HCT116 (cell line): ENCODE data around the gene CHST14. TPM values are rescaled to one million over a fixed set of nuclear protein-coding genes. Genes with fewer than 3 reads are reported as not detected.
A peak's percentile ranks its signal among the peaks of the same experiment; 100 is the strongest.

Experiments
- ATAC-seq: fragments of 200-7000 bp; cut with Tn5 transposase; 2 replicates; pipeline ENCODE4 v1.9.1; 2020; ENCODE audit warnings: mild to moderate bottlenecking, moderate library complexity
- BruUV-seq: library from RNA; stranded (reverse); fragments of 400-500 nt; replicated peaks from 2 replicates; lab custom pipeline; 2021; lab: Mats Ljungman, UMichigan
- CTCF ChIA-PET: fragments of 300-600 bp; sonication (Branson Sonifier 250); formaldehyde crosslinking; loops from one replicate; lab custom pipeline; 2021; ENCODE audit warnings: antibody characterized with exemption; lab: Charles Lee
- POLR2A ChIA-PET: fragments of 300-600, 350-600 bp; sonication (Branson Sonifier 250); formaldehyde crosslinking; loops from one replicate; lab custom pipeline; 2021; ENCODE audit warnings: antibody characterized with exemption; lab: Charles Lee
- RAD21 ChIA-PET, 2 experiments: fragments of 300-600 bp; sonication (Branson Sonifier 250); formaldehyde crosslinking; loops; one replicate each; lab custom pipeline; 2023; ENCODE audit warnings: low total read pairs in 2 of 2; ENCODE audit not compliant: uncharacterized antibody in 2 of 2, unreplicated experiment in 2 of 2, low non-redundant PET in 1 of 2; lab: Charles Lee
- DNase-seq: peaks from one replicate; pipeline ENCODE4 v3.0.0-alpha.2; 2010; ENCODE audit warnings: low read depth, low spot score
- H2AFZ ChIP-seq: fragments of 200-600 bp; shearing (Covaris generic), sonication (generic); 2 replicates; pipeline ENCODE4 v1.6.1; 2017; ENCODE audit warnings: low read depth, mixed run types, mixed read lengths, antibody characterized with exemption, low read length; ENCODE audit not compliant: poor library complexity, severe bottlenecking
- H3K27ac ChIP-seq: 2 replicates; pipeline ENCODE4 v1.5.1; 2012; ENCODE audit warnings: low read depth, low read length
- H3K27me3 ChIP-seq: fragments of 200-600 bp; sonication (generic); 2 replicates; pipeline ENCODE4 v1.6.1; 2016; ENCODE audit warnings: mixed run types, low read length, mixed read lengths; ENCODE audit not compliant: insufficient read depth
- H3K36me3 ChIP-seq, 2 experiments: fragments of 200-500 bp in 1 of 2; fragments of 200-600 bp in 1 of 2; sonication (Bioruptor generic) in 1 of 2; sonication (generic) in 1 of 2; 2 replicates each; pipeline versions ENCODE4 v1.5.1 to v1.6.1; 2014 to 2016; ENCODE audit warnings: low read length in 2 of 2, inconsistent platforms in 1 of 2, mixed read lengths in 1 of 2, mixed run types in 1 of 2; ENCODE audit not compliant: insufficient read depth in 2 of 2, control insufficient read depth in 1 of 2
- H3K4me1 ChIP-seq, 2 experiments: fragments of 200-600 bp in 1 of 2; sonication (generic) in 1 of 2; 2 replicates each; pipeline versions ENCODE4 v1.5.1 to v1.6.1; 2012 to 2017; ENCODE audit warnings: low read length in 2 of 2, inconsistent platforms in 1 of 2, mild to moderate bottlenecking in 1 of 2, mixed read lengths in 1 of 2, mixed run types in 1 of 2, moderate library complexity in 1 of 2; ENCODE audit not compliant: insufficient read depth in 2 of 2, control insufficient read depth in 1 of 2
- H3K4me2 ChIP-seq: fragments of 200-600 bp; sonication (generic); 2 replicates; pipeline ENCODE4 v1.6.1; 2017; ENCODE audit warnings: mixed run types, low read length, mixed read lengths
- H3K4me3 ChIP-seq, 2 experiments: fragments of 200-600 bp in 1 of 2; sonication (generic) in 1 of 2; replicated peaks in 1 of 2; 2 replicates each; pipeline ENCODE4 v1.5.1; 2011 to 2016; ENCODE audit warnings: low read length in 2 of 2, control low read depth in 1 of 2, low read depth in 1 of 2, mild to moderate bottlenecking in 1 of 2, mixed read lengths in 1 of 2, mixed run types in 1 of 2
- H3K79me2 ChIP-seq: fragments of 200-600 bp; sonication (generic); 2 replicates; pipeline ENCODE4 v1.6.1; 2017; ENCODE audit warnings: mild to moderate bottlenecking, mixed run types, low read length, moderate library complexity, mixed read lengths; ENCODE audit not compliant: insufficient read depth
- H3K9ac ChIP-seq: fragments of 200-600 bp; sonication (generic); 2 replicates; pipeline ENCODE4 v1.6.1; 2016; ENCODE audit warnings: low read length, mixed read lengths
- H3K9me2 ChIP-seq: fragments of 200-600 bp; sonication (generic), shearing (Covaris generic); 2 replicates; pipeline ENCODE4 v1.6.1; 2017; ENCODE audit warnings: mixed run types, mild to moderate bottlenecking, moderate library complexity; ENCODE audit not compliant: insufficient read depth
- H3K9me3 ChIP-seq, 2 experiments: fragments of 200-500 bp in 1 of 2; fragments of 200-600 bp in 1 of 2; sonication (Bioruptor generic) in 1 of 2; sonication (generic) in 1 of 2; 2 replicates each; pipeline ENCODE4 v1.6.1; 2014 to 2017; ENCODE audit warnings: low read length in 2 of 2, mixed read lengths in 2 of 2, inconsistent platforms in 1 of 2, low read depth in 1 of 2, mild to moderate bottlenecking in 1 of 2, mixed run types in 1 of 2, moderate library complexity in 1 of 2; ENCODE audit not compliant: control insufficient read depth in 1 of 2, insufficient read depth in 1 of 2
- H4K20me1 ChIP-seq: fragments of 200-600 bp; sonication (generic), shearing (Covaris generic); 2 replicates; pipeline ENCODE4 v1.6.1; 2017; ENCODE audit warnings: mixed run types, mild to moderate bottlenecking, moderate library complexity; ENCODE audit not compliant: insufficient read depth
- EZH2phosphoT487 ChIP-seq: fragments of 200-600 bp; IDR thresholded peaks from 2 replicates; pipeline ENCODE4 v1.6.1; 2018; ENCODE audit warnings: antibody characterized with exemption, borderline replicate concordance
- JUND ChIP-seq: IDR thresholded peaks from 2 replicates; pipeline ENCODE4 v1.6.1; 2012
- POLR2AphosphoS5 ChIP-seq: IDR thresholded peaks from 2 replicates; pipeline ENCODE4 v1.6.1; 2011; ENCODE audit warnings: mild to moderate bottlenecking, low read depth, low read length, moderate library complexity
- RAD21 ChIP-seq: IDR thresholded peaks from 2 replicates; pipeline ENCODE4 v1.6.1; 2012; ENCODE audit warnings: low read depth, mild to moderate bottlenecking
- SIN3A ChIP-seq: IDR thresholded peaks from 2 replicates; pipeline ENCODE4 v1.6.1; 2012; ENCODE audit warnings: low read depth
- YY1 ChIP-seq: IDR thresholded peaks from 2 replicates; pipeline ENCODE4 v1.6.1; 2011; ENCODE audit warnings: low read length, low read depth, moderate library complexity, mild to moderate bottlenecking; ENCODE audit not compliant: insufficient replicate concordance; ENCODE audit errors: extremely low read depth
- ZFX ChIP-seq: fragments of 450-650 bp; IDR thresholded peaks from 2 replicates; pipeline ENCODE4 v1.6.1; 2017
- ZNF274 ChIP-seq: fragments of 200-500 bp; sonication (Bioruptor generic); IDR thresholded peaks from 2 replicates; pipeline ENCODE4 v1.6.1; 2014; ENCODE audit warnings: mild to moderate bottlenecking, low read depth, low read length, inconsistent platforms
- intact Hi-C: fragments of 100-400 bp; cut with micrococcal nuclease; formaldehyde crosslinking; loops from 2 replicates; pipeline ENCODE4 v1.10.0; 2022
- total RNA-seq: library from RNA; stranded (reverse); gene quantifications from one replicate; pipeline ENCODE4 v1.2.1, GENCODE V29; 2021; ENCODE audit not compliant: unreplicated experiment
- TF ChIP-seq, protein P1 (sequence below): IDR thresholded peaks from 2 replicates; pipeline ENCODE4 v1.6.1; 2012
- TF ChIP-seq, protein P2 (sequence below), 3 experiments: fragments of 200-600 bp in 1 of 3; sonication (generic) in 1 of 3; IDR thresholded peaks in 2 of 3; conservative IDR thresholded peaks in 1 of 3; 2 replicates each; pipeline ENCODE4 v1.5.1; 2012 to 2017; ENCODE audit warnings: low read depth in 2 of 3, low read length in 2 of 3, antibody characterized with exemption in 1 of 3, borderline replicate concordance in 1 of 3, control low read depth in 1 of 3, mild to moderate bottlenecking in 1 of 3, mixed read lengths in 1 of 3, mixed run types in 1 of 3, moderate library complexity in 1 of 3; ENCODE audit not compliant: insufficient read depth in 1 of 3

CHST14 gene
- total RNA-seq, 1 experiment from 2014 or later = 12.7 TPM

DNA sequence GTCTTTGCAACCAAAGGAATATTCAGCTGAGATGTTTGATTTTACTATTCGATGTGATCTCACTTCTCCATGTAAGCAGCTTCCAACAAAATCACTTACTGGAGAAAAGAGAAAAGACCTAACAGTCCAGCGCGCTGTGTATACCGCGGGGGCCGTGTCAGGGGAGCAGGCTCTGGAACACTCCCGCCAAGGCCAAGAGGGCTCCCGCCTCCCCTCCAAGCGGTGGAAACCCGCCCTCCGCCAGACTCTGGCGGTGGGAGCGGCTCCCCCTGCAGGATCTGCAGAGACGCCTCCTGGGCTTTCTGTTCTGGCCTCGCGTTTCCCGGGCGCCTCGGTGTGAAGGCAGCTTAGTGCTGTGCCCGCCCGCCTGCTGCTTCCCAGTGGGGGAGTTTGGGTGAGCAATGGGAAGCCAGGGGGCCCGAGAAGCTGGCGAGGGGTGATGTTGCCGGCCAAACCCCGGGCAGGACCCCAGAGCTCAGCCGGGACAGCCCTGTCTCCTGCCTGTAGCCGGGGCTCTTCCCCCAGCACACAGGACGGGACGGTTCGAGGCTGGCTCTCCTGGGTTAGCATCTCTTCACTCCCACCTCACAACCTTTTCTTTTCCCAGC lies 36.3 kb downstream of the CHST14 start:
- H3K9me3 ChIP-seq = no peaks in the 10 kb centered on the region
- no TSS peak for BruUV-seq
- ATAC-seq (peak; percentile 94), DNase-seq (peak; percentile 57)
- peak overlapping the region; percentile 18 to 47 for H3K4me3 ChIP-seq
- TF ChIP-seq, protein P1, sequence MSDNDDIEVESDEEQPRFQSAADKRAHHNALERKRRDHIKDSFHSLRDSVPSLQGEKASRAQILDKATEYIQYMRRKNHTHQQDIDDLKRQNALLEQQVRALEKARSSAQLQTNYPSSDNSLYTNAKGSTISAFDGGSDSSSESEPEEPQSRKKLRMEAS = peak; percentile 74
- TF ChIP-seq POLR2AphosphoS5 (peak; percentile 57), ZFX (no peak), SIN3A (no peak), ZNF274 (no peak), RAD21 (peak; percentile 75), YY1 (peak; percentile 40), EZH2phosphoT487 (no peak), JUND (no peak)
- TF ChIP-seq, protein P2, sequence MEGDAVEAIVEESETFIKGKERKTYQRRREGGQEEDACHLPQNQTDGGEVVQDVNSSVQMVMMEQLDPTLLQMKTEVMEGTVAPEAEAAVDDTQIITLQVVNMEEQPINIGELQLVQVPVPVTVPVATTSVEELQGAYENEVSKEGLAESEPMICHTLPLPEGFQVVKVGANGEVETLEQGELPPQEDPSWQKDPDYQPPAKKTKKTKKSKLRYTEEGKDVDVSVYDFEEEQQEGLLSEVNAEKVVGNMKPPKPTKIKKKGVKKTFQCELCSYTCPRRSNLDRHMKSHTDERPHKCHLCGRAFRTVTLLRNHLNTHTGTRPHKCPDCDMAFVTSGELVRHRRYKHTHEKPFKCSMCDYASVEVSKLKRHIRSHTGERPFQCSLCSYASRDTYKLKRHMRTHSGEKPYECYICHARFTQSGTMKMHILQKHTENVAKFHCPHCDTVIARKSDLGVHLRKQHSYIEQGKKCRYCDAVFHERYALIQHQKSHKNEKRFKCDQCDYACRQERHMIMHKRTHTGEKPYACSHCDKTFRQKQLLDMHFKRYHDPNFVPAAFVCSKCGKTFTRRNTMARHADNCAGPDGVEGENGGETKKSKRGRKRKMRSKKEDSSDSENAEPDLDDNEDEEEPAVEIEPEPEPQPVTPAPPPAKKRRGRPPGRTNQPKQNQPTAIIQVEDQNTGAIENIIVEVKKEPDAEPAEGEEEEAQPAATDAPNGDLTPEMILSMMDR (IDR thresholded peaks at IDR 0.05 in 2 of 3, conservative IDR thresholded peaks at IDR 0.05 in 1 of 3; ENCODE audit: borderline replicate concordance in 1 of 3, insufficient read depth in 1 of 3, low read depth in 2 of 3, low read length in 2 of 3) = peak; percentile 69 to 81 (median 73)
- RAD21 ChIA-PET = no interaction called here
- no peaks in the 10 kb centered on the region for H3K36me3 ChIP-seq
- H2AFZ ChIP-seq = peak overlapping the region; percentile 94
- peaks cover 8 to 23% of the 10 kb centered on the region in 2 experiments for H3K4me1 ChIP-seq
- intact Hi-C loops = loop anchor here (10.0 kb wide), 1 partner anchor 162 kb away; the partner anchor contains the start of gene CCDC9B
- no peaks in the 10 kb centered on the region for H4K20me1 ChIP-seq
- peak overlapping the region; percentile 82 for H3K4me2 ChIP-seq
- H3K9me2 ChIP-seq = no peaks in the 10 kb centered on the region
- no peak overlapping the region for H3K27ac ChIP-seq
- no peaks in the 10 kb centered on the region for H3K27me3 ChIP-seq
- H3K9ac ChIP-seq = peak overlapping the region; percentile 53
- H3K79me2 ChIP-seq = no peaks in the 10 kb centered on the region
- CTCF ChIA-PET = interaction anchor here (1.0 to 1.5 kb wide), 4 partner anchors 12 to 131 kb away, joined by 3 to 4 read pairs (median 3); no protein-coding TSS in a partner anchor
- POLR2A ChIA-PET = interaction anchor here (1.1 kb wide), 1 partner anchor 76 kb away, joined by 3 read pairs; no protein-coding TSS in a partner anchor
